Measurements from ENCODE around the gene PBLD. TPM values are rescaled to one million over a fixed set of nuclear protein-coding genes. Genes with fewer than 3 reads are reported as not detected.
A peak's percentile ranks its signal among the peaks of the same experiment; 100 is the strongest.

PBLD gene
- total RNA-seq, 3 donors from 2014 or later = 5.9 to 16.2 (median 7.2) TPM

GRCh38 chr10:68346774-68347173 is 14.0 kb upstream of the PBLD start:
- DNase-seq (ENCODE audit: low spot score in 2 of 2) = no peak
- Histone ChIP-seq H3K4me3 (no peak overlapping the region), H3K4me1 (no peaks in the 10 kb centered on the region), H3K27ac (no peak overlapping the region), H3K36me3 (peaks cover 7% of the 10 kb centered on the region), H3K9me3 (no peaks in the 10 kb centered on the region), H3K27me3 (no peaks in the 10 kb centered on the region)
- no peak for TF ChIP-seq POLR2AphosphoS5 (IDR thresholded peaks at IDR 0.05)
- no peak for TF ChIP-seq CTCF (IDR thresholded peaks at IDR 0.05)
- TF ChIP-seq POLR2A (IDR thresholded peaks at IDR 0.05) = no peak
- intact Hi-C loops (cut with DNase I; ENCODE audit: low total_unique reads) = no loop called here

- TF ChIP-seq CTCF (IDR thresholded peaks at IDR 0.05) (no peak), POLR2A (IDR thresholded peaks at IDR 0.05) (no peak), POLR2AphosphoS5 (IDR thresholded peaks at IDR 0.05) (no peak)
- no peak overlapping the region for H3K4me3 ChIP-seq
- no peak overlapping the region for H3K27ac ChIP-seq
- no peaks in the 10 kb centered on the region for H3K9me3 ChIP-seq
- DNase-seq (ENCODE audit: low spot score in 2 of 2) = no peak
- intact Hi-C loops (cut with DNase I; ENCODE audit: low total_unique reads) = no loop called here
- no peaks in the 10 kb centered on the region for H3K4me1 ChIP-seq
- no peaks in the 10 kb centered on the region for H3K27me3 ChIP-seq
- peaks cover 16% of the 10 kb centered on the region for H3K36me3 ChIP-seq
Observed at GRCh38 chr10:68345621-68346020, 12.9 kb upstream of the PBLD start.

GRCh38 chr10:68342909-68343516 is 10.3 kb upstream of the PBLD start:
- intact Hi-C loops (cut with DNase I; ENCODE audit: low total_unique reads) = no loop called here

GRCh38 chr10:68340358-68341080 is 7.8 kb upstream of the PBLD start:
- Histone ChIP-seq H3K4me1 (no peaks in the 10 kb centered on the region), H3K9me3 (no peaks in the 10 kb centered on the region), H3K27me3 (no peaks in the 10 kb centered on the region), H3K4me3 (no peak overlapping the region), H3K36me3 (peaks cover 16% of the 10 kb centered on the region), H3K27ac (no peak overlapping the region)
- no peak for DNase-seq (ENCODE audit: low spot score in 2 of 2)
- intact Hi-C loops (cut with DNase I; ENCODE audit: low total_unique reads) = no loop called here
- TF ChIP-seq CTCF (IDR thresholded peaks at IDR 0.05) (no peak), POLR2AphosphoS5 (IDR thresholded peaks at IDR 0.05) (no peak), POLR2A (IDR thresholded peaks at IDR 0.05) (no peak)

More at GRCh38 chr10:68342909-68343516, 10.3 kb upstream of the PBLD start:
- Histone ChIP-seq H3K9me3 (no peaks in the 10 kb centered on the region), H3K27ac (no peak overlapping the region), H3K36me3 (peaks cover 20% of the 10 kb centered on the region), H3K4me3 (no peak overlapping the region), H3K27me3 (no peaks in the 10 kb centered on the region), H3K4me1 (no peaks in the 10 kb centered on the region)
- TF ChIP-seq CTCF (IDR thresholded peaks at IDR 0.05) (no peak), POLR2AphosphoS5 (IDR thresholded peaks at IDR 0.05) (no peak), POLR2A (IDR thresholded peaks at IDR 0.05) (no peak)
- no peak for DNase-seq (ENCODE audit: low spot score in 2 of 2)

- Histone ChIP-seq H3K9me3 (no peaks in the 10 kb centered on the region), H3K4me1 (no peaks in the 10 kb centered on the region), H3K4me3 (peak overlapping the region in 1 of 3 donors; percentile 93), H3K27ac (no peak overlapping the region), H3K27me3 (no peaks in the 10 kb centered on the region), H3K36me3 (peaks cover 14% of the 10 kb centered on the region)
- no peak for DNase-seq (ENCODE audit: low spot score in 2 of 2)
- intact Hi-C loops (cut with DNase I; ENCODE audit: low total_unique reads) = no loop called here
- TF ChIP-seq POLR2AphosphoS5 (IDR thresholded peaks at IDR 0.05) = no peak
- TF ChIP-seq POLR2A (IDR thresholded peaks at IDR 0.05) = no peak
- no peak for TF ChIP-seq CTCF (IDR thresholded peaks at IDR 0.05)
Observed at GRCh38 chr10:68336754-68337351, 4.1 kb upstream of the PBLD start.
